HG03575 (cell line): Measurements from ENCODE around the gene PLCG1.
"Not testable (repeated sequence)": the region's sequence is repeated elsewhere in the genome, so short reads cannot be mapped to it uniquely, and the experiment has no call there.

ENCODE experiments used
- ATAC-seq: cut with Tn5 transposase; IDR thresholded peaks from one replicate; pipeline ENCODE4 v1.9.1; 2021; ENCODE audit not compliant: unreplicated experiment, insufficient number of reproducible peaks, low FRiP score; ENCODE audit errors: extremely low read depth

PLCG1 gene

GRCh38 chr20:41121399-41121798 lies 15.9 kb upstream of the PLCG1 start:
- no peak for ATAC-seq

GRCh38 chr20:41123631-41124030 lies 13.7 kb upstream of the PLCG1 start:
- ATAC-seq, result no peak

GRCh38 chr20:41124451-41125094 lies 12.8 kb upstream of the PLCG1 start:
- no peak for ATAC-seq

GRCh38 chr20:41125530-41126457 lies 11.5 kb upstream of the PLCG1 start:
- no peak for ATAC-seq

- no peak for ATAC-seq
Observed at GRCh38 chr20:41126719-41127118, 10.6 kb upstream of the PLCG1 start.

- not testable (repeated sequence) for ATAC-seq
Observed at GRCh38 chr20:41128317-41128716, 9.0 kb upstream of the PLCG1 start.

- ATAC-seq, result no peak
Observed at GRCh38 chr20:41131594-41132387, 5.6 kb upstream of the PLCG1 start.

GRCh38 chr20:41132388-41132775 lies 5.0 kb upstream of the PLCG1 start:
- ATAC-seq, result not testable (repeated sequence)

GRCh38 chr20:41133709-41134361 lies 3.5 kb upstream of the PLCG1 start:
- peak; percentile 40 for ATAC-seq

GRCh38 chr20:41134362-41135186 lies 2.8 kb upstream of the PLCG1 start:
- no peak for ATAC-seq

GRCh38 chr20:41135187-41135887 lies 2.0 kb upstream of the PLCG1 start:
- ATAC-seq, result no peak

GRCh38 chr20:41135888-41136679 lies 1.3 kb upstream of the PLCG1 start:
- ATAC-seq, result no peak

- ATAC-seq, result no peak
Observed at GRCh38 chr20:41137614-41138474, 501 bp downstream of the PLCG1 start.

- ATAC-seq, result no peak
Observed at GRCh38 chr20:41138475-41139226, 1.3 kb downstream of the PLCG1 start.

GRCh38 chr20:41139227-41140093 lies 2.1 kb downstream of the PLCG1 start:
- ATAC-seq, result no peak
